GM15510 (cell line): ENCODE measurements around the gene IGSF21.

ENCODE experiments used
- POLR2A ChIP-seq: IDR thresholded peaks from 3 replicates; pipeline ENCODE4 v1.6.1; 2011; ENCODE audit warnings: borderline replicate concordance; ENCODE audit not compliant: insufficient read length; ENCODE audit errors: extremely low read depth

The IGSF21 gene

GRCh38 chr1:18249631-18250030 is 142.0 kb downstream of the IGSF21 start:
- TF ChIP-seq POLR2A = no peak

GRCh38 chr1:18253093-18253492 is 145.5 kb downstream of the IGSF21 start:
- no peak for TF ChIP-seq POLR2A

- TF ChIP-seq POLR2A = no peak
Measured at GRCh38 chr1:18256282-18257235, 149.0 kb downstream of the IGSF21 start.

GRCh38 chr1:18257778-18258177 is 150.2 kb downstream of the IGSF21 start:
- TF ChIP-seq POLR2A = no peak

- no peak for TF ChIP-seq POLR2A
Measured at GRCh38 chr1:18261891-18262290, 154.3 kb downstream of the IGSF21 start.

- TF ChIP-seq POLR2A = no peak
Measured at GRCh38 chr1:18262726-18263125, 155.1 kb downstream of the IGSF21 start.

- no peak for TF ChIP-seq POLR2A
Measured at GRCh38 chr1:18263547-18264120, 156.0 kb downstream of the IGSF21 start.

- TF ChIP-seq POLR2A = no peak
Measured at GRCh38 chr1:18264450-18265039, 156.9 kb downstream of the IGSF21 start.

GRCh38 chr1:18265641-18266040 is 158.0 kb downstream of the IGSF21 start:
- no peak for TF ChIP-seq POLR2A

GRCh38 chr1:18266391-18266790 is 158.8 kb downstream of the IGSF21 start:
- TF ChIP-seq POLR2A = no peak

GRCh38 chr1:18271336-18271735 is 163.7 kb downstream of the IGSF21 start:
- TF ChIP-seq POLR2A = no peak

- no peak for TF ChIP-seq POLR2A
Measured at GRCh38 chr1:18278946-18279345, 171.3 kb downstream of the IGSF21 start.

GRCh38 chr1:18279351-18280074 is 171.9 kb downstream of the IGSF21 start:
- TF ChIP-seq POLR2A = no peak

- no peak for TF ChIP-seq POLR2A
Measured at GRCh38 chr1:18280956-18281355, 173.4 kb downstream of the IGSF21 start.
